ENCODE results near the gene CDK13. TPM values are rescaled to one million over a fixed set of nuclear protein-coding genes. Genes with fewer than 3 reads are reported as not detected.

Gene CDK13
- 77.9 and 89.8 TPM in 2 replicates for total RNA-seq

GRCh38 chr7:39949971-39950472 lies at the start of gene CDK13:
Gene CDK13 (plus strand): TSS chr7:39950256. CDS start chr7:39950642, 386 bp downstream.

GRCh38 chr7:40134428-40135316 lies 184.6 kb downstream of the CDK13 start, which contains the start of the genes MPLKIP and SUGCT:
Gene MPLKIP (minus strand): TSS chr7:40134622. CDS start chr7:40134567, 55 bp downstream.
Gene SUGCT (plus strand): TSS chr7:40135005.

Small RNA genes lying within 50 kb of the gene (small RNA-seq; reads per million reads assigned to genes)
- gene AC006023.1 (not detected), gene AC006023.2 (not detected)

Other genes with a start within 250 kb of the CDK13 start
- 13.3 and 17.9 TPM in 2 replicates for gene MPLKIP, start 184.4 kb downstream of the CDK13 start, total RNA-seq
- 8.0 and 10.2 TPM in 2 replicates for gene SUGCT, start 184.7 kb downstream of the CDK13 start, total RNA-seq

All from articular chondrocyte of knee joint (primary cell).